AG20443 (cell line): ENCODE data around the gene ADAMTSL4.
A peak's percentile ranks its signal among the peaks of the same experiment; 100 is the strongest.

Experiments
- DNase-seq: peaks from one replicate; pipeline ENCODE4 v3.0.0; 2012; ENCODE audit warnings: low spot score, mixed read lengths

Gene ADAMTSL4

GRCh38 chr1:150535511-150536287 lies 13.5 kb upstream of the ADAMTSL4 start:
- DNase-seq, result peak; percentile 73

- DNase-seq, result no peak
Observed at GRCh38 chr1:150536836-150537731, 12.1 kb upstream of the ADAMTSL4 start.

GRCh38 chr1:150537732-150538684 lies 11.2 kb upstream of the ADAMTSL4 start:
- DNase-seq, result peak; percentile 88

DNA sequence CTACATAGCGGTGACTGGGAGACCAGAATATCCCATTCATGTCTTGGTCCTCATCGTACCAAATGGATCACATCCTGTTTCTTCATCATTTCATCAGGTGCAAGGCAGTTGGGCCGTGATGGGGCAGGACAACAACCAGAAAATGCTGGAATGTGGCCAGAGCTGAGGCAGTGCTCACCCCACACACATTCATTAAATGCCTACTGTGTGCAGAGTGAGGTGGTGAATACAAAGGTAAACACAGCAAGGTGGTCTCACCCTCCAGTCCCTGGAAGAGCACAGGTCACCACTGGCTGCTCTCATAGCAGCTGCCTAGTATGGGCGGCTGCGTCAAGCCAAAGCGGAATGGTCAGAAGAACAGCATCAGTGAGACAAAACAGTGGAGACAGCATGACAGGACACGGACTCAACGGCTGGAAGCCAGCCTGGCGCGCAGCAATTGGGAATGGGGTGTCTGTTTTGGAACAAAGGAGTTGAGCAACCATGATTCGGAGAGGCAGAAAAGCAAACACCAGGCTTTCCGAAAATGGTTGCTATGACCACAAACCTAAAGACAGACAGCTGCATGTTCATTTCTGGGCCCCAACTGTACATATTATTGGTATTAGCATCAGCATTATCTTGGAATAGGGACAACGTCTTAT lies 5.6 kb upstream of the ADAMTSL4 start:
- peak; percentile 43 for DNase-seq

DNA sequence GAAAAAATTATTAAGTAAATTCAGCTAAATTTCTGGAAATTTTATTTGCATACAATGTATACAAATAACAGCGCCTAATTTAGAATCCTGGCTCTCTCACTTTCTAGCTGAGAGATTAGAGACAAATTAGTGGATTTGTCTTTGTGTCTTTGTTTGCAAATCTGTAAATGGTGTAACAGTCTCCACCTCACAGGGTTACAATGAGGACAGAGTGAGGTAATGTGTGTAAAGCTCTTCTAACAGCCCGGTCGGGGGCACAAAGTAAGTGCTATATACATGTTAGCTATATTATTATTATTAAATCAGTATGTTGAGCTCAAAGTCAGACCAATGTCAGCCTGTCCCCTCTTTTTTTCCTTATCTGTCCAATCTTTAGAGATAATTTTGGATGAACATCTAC lies 5.0 kb upstream of the ADAMTSL4 start:
- DNase-seq, result no peak

GRCh38 chr1:150545486-150546032 lies 3.6 kb upstream of the ADAMTSL4 start:
- no peak for DNase-seq

- no peak for DNase-seq
Observed at GRCh38 chr1:150546294-150546937, 2.8 kb upstream of the ADAMTSL4 start.

- DNase-seq, result no peak
Observed at GRCh38 chr1:150548324-150548631, 930 bp upstream of the ADAMTSL4 start.

DNA sequence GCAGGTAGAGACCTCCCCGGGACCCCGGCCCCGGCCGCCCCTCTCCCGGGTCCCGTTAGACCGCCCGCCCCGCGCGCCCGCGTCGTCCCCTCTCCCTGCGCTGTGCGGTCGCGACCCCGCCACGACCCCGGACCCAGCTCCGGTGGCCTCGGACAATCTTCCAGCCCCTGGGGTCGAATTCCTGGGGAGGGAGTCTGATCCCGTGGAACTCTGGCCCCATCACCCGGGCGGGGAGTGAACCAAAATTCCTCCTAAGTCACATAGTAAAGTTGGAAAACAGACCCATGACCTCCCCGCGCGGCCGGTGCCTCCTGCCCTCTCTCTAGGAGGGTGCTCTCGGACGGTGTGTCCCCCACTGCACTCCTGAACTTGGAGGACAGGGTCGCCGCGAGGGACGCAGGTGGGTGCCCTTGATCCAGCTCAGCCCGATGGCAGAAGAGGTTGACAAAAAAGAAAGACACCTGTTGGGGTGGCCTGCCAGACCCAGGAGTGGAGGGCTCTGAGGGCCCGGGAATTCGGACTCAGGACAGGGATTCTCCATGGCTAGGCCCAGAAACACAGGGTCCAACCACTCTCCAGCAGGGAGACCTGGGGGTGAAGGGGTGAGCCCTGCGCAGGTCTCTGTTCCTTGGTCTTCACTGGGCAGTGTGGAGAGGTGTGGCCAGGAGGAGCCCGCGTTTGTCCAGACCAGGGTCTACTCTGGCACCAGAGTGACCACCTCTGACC lies 451 bp downstream of the ADAMTSL4 start:
- peak; percentile 66 for DNase-seq

GRCh38 chr1:150550222-150551050 lies 1.2 kb downstream of the ADAMTSL4 start:
- DNase-seq, result peak; percentile 35

- DNase-seq, result peak; percentile 21
Observed at GRCh38 chr1:150551051-150551783, 2.0 kb downstream of the ADAMTSL4 start.

GRCh38 chr1:150551784-150552127 lies 2.5 kb downstream of the ADAMTSL4 start:
- DNase-seq, result no peak

- peak; percentile 92 for DNase-seq
Observed at GRCh38 chr1:150552128-150552910, 3.1 kb downstream of the ADAMTSL4 start.

DNA sequence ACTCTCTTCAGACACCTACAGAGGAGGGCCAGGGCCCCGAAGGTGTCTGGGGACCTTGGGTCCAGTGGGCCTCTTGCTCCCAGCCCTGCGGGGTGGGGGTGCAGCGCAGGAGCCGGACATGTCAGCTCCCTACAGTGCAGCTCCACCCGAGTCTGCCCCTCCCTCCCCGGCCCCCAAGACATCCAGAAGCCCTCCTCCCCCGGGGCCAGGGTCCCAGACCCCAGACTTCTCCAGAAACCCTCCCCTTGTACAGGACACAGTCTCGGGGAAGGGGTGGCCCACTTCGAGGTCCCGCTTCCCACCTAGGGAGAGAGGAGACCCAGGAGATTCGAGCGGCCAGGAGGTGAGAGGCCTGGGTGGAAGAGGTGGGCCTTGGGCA lies 3.7 kb downstream of the ADAMTSL4 start:
- no peak for DNase-seq

DNA sequence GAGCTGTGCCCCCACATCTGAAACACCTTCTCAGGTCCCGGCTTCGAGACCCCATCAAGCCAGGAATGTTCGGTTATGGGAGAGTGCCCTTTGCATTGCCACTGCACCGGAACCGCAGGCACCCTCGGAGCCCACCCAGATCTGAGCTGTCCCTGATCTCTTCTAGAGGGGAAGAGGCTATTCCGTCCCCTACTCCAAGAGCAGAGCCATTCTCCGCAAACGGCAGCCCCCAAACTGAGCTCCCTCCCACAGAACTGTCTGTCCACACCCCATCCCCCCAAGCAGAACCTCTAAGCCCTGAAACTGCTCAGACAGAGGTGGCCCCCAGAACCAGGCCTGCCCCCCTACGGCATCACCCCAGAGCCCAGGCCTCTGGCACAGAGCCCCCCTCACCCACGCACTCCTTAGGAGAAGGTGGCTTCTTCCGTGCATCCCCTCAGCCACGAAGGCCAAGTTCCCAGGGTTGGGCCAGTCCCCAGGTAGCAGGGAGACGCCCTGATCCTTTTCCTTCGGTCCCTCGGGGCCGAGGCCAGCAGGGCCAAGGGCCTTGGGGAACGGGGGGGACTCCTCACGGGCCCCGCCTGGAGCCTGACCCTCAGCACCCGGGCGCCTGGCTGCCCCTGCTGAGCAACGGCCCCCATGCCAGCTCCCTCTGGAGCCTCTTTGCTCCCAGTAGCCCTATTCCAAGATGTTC lies 4.3 kb downstream of the ADAMTSL4 start:
- DNase-seq, result no peak

DNA sequence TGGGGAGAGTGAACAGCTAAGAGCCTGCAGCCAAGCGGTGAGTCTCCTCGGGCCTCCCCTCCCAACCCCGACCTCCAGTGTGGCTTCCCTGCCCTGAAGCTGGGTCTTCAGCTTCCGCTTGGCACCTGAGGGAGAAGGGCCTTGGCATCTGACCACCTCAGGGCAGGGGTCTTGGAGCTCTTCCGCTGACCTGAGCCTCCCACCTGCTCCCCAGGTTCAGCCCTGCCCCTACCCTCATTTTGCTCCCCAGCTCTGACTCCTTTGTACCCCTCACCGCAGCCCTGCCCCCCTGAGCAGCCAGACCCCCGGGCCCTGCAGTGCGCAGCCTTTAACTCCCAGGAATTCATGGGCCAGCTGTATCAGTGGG lies 4.9 kb downstream of the ADAMTSL4 start:
- no peak for DNase-seq
